IMR-90 (cell line): ENCODE measurements around the gene BCL2L12.

Source experiments
- CTCF ChIP-seq: conservative IDR thresholded peaks from 2 replicates; pipeline ENCODE4 v1.5.1; 2012; ENCODE audit warnings: mild to moderate bottlenecking, low read depth, low read length, improper control_type of control experiment
- ELK1 ChIP-seq: fragments of 150-350 bp; IDR thresholded peaks from 2 replicates; pipeline ENCODE4 v1.6.1; 2016; ENCODE audit warnings: low read depth, mild to moderate bottlenecking, low read length, moderate library complexity, borderline replicate concordance
- MAFK ChIP-seq: IDR thresholded peaks from 2 replicates; pipeline ENCODE4 v1.6.1; 2012; ENCODE audit warnings: low read depth, low read length, improper control_type of control experiment
- POLR2A ChIP-seq: IDR thresholded peaks from 2 replicates; pipeline ENCODE4 v1.6.1; 2012; ENCODE audit warnings: mild to moderate bottlenecking, low read depth, low read length
- RAD21 ChIP-seq: IDR thresholded peaks from 2 replicates; pipeline ENCODE4 v1.6.1; 2012; ENCODE audit warnings: low read length, improper control_type of control experiment
- RFX5 ChIP-seq: IDR thresholded peaks from 2 replicates; pipeline ENCODE4 v1.8.0; 2012; ENCODE audit warnings: low read depth, mild to moderate bottlenecking, low read length, moderate library complexity

GRCh38 chr19:49657493-49658138 is 8.1 kb upstream of the BCL2L12 start:
- TF ChIP-seq CTCF (no peak), RAD21 (no peak), ELK1 (no peak), RFX5 (no peak), POLR2A (no peak), MAFK (no peak)
